Measurements from ENCODE around the gene CTSD.

GRCh38 chr11:1731451-1732059 lies 32.2 kb downstream of the CTSD start:
- TF ChIP-seq POLR2A (IDR thresholded peaks at IDR 0.05; ENCODE audit: low read length) (no peak), GATA1 (IDR thresholded peaks at IDR 0.05; ENCODE audit: low read depth, low read length) (no peak)
